Measurements from ENCODE around the gene HIC1. TPM values are rescaled to one million over a fixed set of nuclear protein-coding genes. Genes with fewer than 3 reads are reported as not detected.

Gene HIC1
- total and polyA plus RNA-seq, 2 experiments from 2014 or later, result 0.88 to 3.7 TPM

DNA sequence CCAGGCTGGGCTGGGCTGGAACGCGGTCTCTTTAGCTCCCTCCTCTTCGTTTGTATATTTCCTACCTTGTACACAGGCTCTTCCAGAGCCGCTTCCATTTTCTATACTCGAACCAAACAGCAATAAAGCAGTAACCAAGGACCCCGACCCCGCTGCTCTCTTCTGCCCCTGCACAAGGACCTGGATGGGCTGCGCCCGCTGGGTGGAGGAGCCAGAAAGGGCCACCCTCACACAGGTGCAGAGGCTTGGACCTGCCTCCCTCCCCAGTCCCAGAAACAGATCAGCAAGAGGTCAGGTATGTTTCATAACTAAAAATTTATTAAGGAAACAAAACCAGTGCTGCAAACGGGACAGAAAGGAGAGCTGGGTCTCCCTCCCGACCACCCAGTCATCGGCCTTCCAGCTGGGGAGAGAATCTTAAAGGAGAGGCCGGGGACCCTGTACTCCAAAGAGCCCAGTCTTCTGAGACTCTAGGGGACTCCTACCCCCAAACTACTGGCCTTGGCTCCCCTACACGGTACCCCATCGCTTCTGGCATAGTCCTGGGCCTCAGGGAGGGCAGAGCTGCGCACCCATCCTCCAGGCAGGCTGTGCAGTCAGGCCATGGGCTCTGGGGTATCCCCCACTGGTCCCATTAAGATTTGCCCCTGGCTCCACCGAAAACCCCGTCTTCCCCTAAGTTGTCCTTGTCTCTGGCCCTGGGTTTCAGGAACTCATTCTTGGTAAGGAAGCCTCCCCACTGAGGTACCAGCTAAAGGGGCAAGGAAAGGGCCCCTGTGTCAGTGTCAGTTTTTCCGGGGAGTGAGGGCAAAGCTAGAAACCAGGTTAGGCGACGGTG, 4.9 kb downstream of the HIC1 start:
- peaks cover under 1% of the 10 kb centered on the region for H3K36me3 ChIP-seq
- H3K27ac ChIP-seq, result no peak overlapping the region
- H3K9me3 ChIP-seq (ENCODE audit: low read depth), result no peaks in the 10 kb centered on the region
- TF ChIP-seq, protein P1, sequence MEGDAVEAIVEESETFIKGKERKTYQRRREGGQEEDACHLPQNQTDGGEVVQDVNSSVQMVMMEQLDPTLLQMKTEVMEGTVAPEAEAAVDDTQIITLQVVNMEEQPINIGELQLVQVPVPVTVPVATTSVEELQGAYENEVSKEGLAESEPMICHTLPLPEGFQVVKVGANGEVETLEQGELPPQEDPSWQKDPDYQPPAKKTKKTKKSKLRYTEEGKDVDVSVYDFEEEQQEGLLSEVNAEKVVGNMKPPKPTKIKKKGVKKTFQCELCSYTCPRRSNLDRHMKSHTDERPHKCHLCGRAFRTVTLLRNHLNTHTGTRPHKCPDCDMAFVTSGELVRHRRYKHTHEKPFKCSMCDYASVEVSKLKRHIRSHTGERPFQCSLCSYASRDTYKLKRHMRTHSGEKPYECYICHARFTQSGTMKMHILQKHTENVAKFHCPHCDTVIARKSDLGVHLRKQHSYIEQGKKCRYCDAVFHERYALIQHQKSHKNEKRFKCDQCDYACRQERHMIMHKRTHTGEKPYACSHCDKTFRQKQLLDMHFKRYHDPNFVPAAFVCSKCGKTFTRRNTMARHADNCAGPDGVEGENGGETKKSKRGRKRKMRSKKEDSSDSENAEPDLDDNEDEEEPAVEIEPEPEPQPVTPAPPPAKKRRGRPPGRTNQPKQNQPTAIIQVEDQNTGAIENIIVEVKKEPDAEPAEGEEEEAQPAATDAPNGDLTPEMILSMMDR (IDR thresholded peaks at IDR 0.05; ENCODE audit: low read depth, low read length), result no peak
- DNase-seq (ENCODE audit: low read depth in 1 of 2, low spot score in 1 of 2), result no peak
- H3K4me3 ChIP-seq, result no peak overlapping the region
- H3K27me3 ChIP-seq, result peaks cover 73% of the 10 kb centered on the region
- peaks cover 25% of the 10 kb centered on the region for H3K4me1 ChIP-seq (ENCODE audit: low read depth)

DNA sequence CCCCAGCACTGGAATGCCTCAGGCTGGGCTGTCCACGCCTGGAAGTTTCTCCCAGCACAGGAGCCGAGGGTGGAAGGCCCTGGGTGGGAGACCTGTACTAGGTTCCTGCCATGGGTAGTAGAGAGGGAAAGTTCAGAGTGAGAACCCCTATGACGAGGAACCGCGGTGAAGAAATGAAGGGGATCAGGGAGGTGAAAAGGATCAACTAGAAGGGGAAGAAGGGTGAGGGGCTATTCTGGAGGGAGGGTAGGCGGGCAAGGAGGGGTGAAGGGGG, 5.4 kb downstream of the HIC1 start:
- Histone ChIP-seq H3K27me3 (peaks cover 67% of the 10 kb centered on the region), H3K36me3 (peaks cover 6% of the 10 kb centered on the region), H3K4me1 (ENCODE audit: low read depth) (peaks cover 25% of the 10 kb centered on the region), H3K27ac (no peak overlapping the region), H3K4me3 (no peak overlapping the region), H3K9me3 (ENCODE audit: low read depth) (no peaks in the 10 kb centered on the region)
- no peak for DNase-seq (ENCODE audit: low read depth in 1 of 2, low spot score in 1 of 2)
- TF ChIP-seq, protein P1 (IDR thresholded peaks at IDR 0.05; ENCODE audit: low read depth, low read length), result no peak

DNA sequence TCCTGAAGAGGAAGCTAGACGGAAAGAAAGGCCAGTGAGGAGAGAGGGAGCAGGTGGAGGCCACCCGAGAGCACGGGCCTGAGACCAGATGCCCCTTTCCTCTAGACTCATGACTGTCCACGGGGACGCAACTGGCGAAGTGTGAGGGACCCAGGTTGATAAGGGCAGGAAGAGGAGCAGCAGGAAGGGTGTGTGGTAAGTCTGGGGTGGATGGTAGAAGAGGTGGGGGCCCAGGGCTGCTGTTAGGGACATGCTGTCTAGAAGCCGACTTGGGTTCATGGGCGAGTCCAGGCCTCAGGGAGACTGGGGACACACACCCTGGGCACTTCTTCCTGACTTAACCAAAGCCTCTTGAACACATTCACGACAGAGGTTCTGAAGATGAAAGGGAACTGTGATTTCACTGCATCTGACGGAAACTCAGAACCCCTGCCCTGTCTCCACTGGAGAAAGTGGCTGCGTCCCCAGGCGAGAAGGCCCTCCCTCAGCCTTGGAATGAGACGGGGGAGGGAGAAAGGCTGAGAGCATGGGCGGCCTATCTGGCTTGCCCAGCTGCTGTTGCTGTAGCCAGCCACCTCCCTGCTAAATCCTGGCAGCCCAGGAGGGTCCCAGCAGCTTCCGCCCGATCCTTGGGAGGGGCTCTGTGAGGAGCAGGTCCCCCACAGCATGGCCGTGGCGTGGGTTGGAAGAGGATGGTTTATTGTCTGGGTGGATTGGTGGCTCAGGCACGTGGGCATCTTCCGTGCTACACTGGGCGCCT, 6.0 kb downstream of the HIC1 start:
- H3K9me3 ChIP-seq (ENCODE audit: low read depth), result no peaks in the 10 kb centered on the region
- peaks cover 62% of the 10 kb centered on the region for H3K27me3 ChIP-seq
- H3K36me3 ChIP-seq, result peaks cover 6% of the 10 kb centered on the region
- TF ChIP-seq, protein P1 (IDR thresholded peaks at IDR 0.05; ENCODE audit: low read depth, low read length), result no peak
- H3K27ac ChIP-seq, result no peak overlapping the region
- peaks cover 25% of the 10 kb centered on the region for H3K4me1 ChIP-seq (ENCODE audit: low read depth)
- no peak overlapping the region for H3K4me3 ChIP-seq
- peak in 1 of 2 donors; percentile 58 for DNase-seq (ENCODE audit: low read depth in 1 of 2, low spot score in 1 of 2)

DNA sequence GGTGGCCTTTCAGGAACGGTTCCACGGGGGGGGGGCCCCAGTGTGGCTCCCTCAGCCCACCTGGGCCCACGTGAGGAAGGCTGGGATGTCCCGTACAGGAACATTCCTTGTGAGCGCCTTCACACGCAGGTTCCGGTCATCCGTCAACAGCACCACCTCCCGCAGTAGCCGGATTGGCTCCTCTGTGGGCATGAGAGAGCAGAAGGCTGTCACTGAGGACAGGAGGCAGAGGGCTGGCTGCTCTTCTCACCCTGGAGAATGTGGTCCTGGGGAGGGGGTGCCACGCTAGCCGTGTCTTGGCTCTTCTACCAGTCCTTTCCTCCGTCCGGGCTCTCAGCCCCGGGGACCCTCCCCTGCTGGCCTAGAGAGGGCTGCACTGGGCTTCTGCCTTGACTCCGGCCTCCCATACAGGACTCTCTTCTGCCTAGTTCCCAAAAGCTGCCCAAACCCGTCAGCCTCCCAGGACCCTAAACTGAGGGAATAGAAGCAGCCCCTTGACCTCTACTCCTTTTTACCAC, 6.6 kb downstream of the HIC1 start:
- DNase-seq (ENCODE audit: low read depth in 1 of 2, low spot score in 1 of 2), result peak in 1 of 2 donors; percentile 34
- peaks cover 22% of the 10 kb centered on the region for H3K4me1 ChIP-seq (ENCODE audit: low read depth)
- no peak overlapping the region for H3K27ac ChIP-seq
- peaks cover 55% of the 10 kb centered on the region for H3K27me3 ChIP-seq
- H3K4me3 ChIP-seq, result no peak overlapping the region
- TF ChIP-seq, protein P1 (IDR thresholded peaks at IDR 0.05; ENCODE audit: low read depth, low read length), result no peak
- H3K36me3 ChIP-seq, result peaks cover 6% of the 10 kb centered on the region
- no peaks in the 10 kb centered on the region for H3K9me3 ChIP-seq (ENCODE audit: low read depth)

DNA sequence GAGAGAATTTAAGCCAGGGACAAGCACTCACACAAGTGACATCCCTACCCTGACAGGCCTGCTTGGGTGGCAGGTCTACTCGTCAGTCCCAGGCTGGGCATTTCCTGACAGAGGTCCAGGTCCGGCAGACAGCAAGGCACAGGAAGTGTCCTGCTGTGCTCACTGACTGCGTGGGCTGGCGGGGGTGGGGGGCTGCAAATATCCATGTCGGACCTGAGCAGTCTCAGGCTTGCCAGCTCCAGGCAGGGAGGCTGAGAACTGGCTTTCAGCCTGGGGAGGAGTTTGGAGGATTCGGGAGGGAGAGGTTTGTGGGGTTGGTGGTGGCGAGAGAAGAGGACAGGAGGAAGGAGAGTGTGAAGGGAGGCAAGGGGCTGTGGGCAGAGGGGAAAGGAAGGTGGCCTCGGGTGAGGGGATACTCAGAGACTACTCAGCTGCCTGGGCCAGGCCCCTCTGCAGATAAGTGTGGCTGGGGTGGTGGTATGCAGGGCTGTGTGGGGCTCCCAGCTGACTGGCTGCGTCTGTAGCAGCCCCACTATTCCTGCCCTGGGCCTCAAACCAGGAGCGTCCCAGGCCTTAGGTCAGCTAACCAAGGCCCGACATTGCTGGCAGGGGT, 7.8 kb downstream of the HIC1 start:
- peaks cover 43% of the 10 kb centered on the region for H3K27me3 ChIP-seq
- peaks cover 22% of the 10 kb centered on the region for H3K4me1 ChIP-seq (ENCODE audit: low read depth)
- H3K9me3 ChIP-seq (ENCODE audit: low read depth), result no peaks in the 10 kb centered on the region
- H3K4me3 ChIP-seq, result no peak overlapping the region
- H3K36me3 ChIP-seq, result peaks cover 6% of the 10 kb centered on the region
- peak; percentile 35 to 57 for DNase-seq (ENCODE audit: low read depth in 1 of 2, low spot score in 1 of 2)
- TF ChIP-seq, protein P1 (IDR thresholded peaks at IDR 0.05; ENCODE audit: low read depth, low read length), result no peak
- H3K27ac ChIP-seq, result peak overlapping the region; percentile 30
